HG02678 (cell line): ENCODE results near the gene MZT2A.
"Not testable (repeated sequence)": the region's sequence is repeated elsewhere in the genome, so short reads cannot be mapped to it uniquely, and the experiment has no call there.

Experiments
- ATAC-seq: cut with Tn5 transposase; IDR thresholded peaks from one replicate; pipeline ENCODE4 v1.9.1; 2021; ENCODE audit warnings: mild to moderate bottlenecking, moderate library complexity; ENCODE audit not compliant: unreplicated experiment

Gene MZT2A

DNA sequence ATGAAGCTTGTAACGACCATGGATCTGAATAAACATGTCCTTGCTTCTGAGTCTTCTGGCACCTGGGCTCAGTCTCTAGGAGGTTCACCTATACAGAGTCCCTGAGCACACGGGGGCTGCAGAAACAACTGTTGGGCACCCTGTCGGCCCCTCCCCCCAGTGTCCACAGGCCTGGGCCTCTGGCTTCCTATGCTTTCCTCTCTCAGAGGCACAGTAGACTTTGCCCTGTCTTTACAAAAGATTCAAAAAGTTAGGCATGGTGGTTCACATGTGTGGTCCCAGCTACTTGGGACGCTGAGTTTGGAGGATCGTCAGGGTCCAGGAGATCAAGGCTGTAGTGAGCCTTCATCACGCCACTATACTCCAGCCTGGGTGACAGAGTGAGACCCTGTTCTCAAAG is 29.3 kb upstream of the MZT2A start:
- not testable (repeated sequence) for ATAC-seq

DNA sequence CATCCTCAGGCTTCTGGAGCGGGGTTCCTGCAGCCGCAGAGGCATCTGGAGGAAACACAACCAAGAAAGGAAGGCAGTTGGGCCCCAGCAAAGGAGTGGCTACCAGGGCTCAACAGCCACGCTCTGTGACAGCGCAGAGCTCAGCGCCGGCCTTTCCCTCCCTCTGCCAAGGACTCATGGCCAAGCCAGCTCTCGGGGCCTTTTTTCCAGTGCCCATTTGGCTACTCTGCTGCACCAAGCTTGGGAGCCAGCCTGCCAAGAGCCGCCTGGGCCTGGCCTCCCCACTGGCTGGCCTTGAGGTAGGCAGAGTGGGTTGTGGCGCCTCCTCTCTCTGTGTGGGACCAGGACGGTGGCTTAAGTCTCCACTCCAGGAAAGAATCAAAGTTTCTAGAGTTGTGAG is 28.3 kb upstream of the MZT2A start:
- ATAC-seq: no peak

DNA sequence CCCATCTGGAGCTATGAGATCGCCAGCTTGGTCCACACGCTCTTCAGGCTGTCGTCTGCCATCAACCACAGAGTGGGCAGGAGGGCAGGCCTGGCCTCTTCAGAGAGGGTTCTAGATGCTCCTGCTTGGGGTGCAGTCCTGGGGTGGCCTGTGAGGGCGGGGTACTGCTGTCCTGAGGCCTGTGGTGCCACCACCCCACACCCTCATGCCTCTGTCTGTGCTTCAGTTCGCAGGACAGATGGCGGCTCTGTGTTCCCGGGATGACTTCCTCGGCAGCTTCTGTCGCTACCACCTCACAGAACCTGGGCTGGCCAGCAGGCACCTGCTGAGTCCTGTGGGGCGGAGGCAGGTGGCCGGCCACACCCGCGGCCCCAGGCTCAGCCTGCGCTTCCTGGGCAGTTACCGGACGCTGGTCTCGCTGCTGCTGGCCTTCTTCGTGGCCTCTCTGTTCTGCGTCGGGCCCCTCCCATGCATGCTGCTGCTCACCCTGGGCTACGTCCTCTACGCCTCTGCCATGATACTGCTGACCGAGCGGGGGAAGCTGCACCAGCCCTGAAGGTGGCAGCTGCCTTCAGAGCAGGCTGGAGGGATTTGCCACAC is 27.8 kb upstream of the MZT2A start:
- not testable (repeated sequence) for ATAC-seq

DNA sequence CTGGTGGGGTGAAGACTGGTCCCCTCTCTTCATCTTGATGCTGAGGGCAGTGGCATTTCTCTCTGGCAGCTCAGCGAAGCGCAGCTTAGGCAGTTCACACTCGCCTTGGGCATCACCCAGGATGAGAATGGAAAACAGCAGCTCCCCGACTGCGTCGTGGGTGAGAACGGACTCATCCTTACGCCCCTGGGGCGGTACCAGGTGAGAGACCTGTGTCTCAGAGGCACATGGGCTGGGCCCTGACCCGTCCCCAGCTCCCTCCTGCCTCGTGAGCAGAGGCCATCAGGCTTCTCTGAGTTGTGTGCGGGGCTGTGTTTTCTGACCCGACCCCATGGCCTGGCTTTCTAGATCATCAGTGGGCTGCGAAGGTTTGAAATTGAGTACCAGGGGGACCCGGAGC is 27.3 kb upstream of the MZT2A start:
- no peak for ATAC-seq

DNA sequence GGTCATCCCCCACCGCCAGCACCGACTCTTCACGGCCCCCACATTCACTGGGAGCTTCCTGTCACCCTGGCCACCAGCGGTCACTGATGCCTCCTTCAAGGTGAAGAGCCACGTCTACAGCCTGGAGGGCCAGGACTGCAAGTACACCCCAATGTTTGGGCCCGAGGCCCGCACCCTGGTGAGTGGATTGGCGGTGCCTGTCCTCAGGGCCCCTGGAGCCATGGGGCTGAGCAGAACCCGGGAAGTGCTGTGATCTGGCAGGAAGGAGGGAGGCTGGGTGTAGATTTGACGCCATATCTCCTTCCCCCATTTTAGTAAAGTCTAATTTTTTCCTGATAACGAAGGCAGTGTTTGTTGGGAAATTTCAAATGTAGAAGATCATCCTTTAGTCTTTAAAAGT is 26.3 kb upstream of the MZT2A start:
- ATAC-seq: not testable (repeated sequence)

DNA sequence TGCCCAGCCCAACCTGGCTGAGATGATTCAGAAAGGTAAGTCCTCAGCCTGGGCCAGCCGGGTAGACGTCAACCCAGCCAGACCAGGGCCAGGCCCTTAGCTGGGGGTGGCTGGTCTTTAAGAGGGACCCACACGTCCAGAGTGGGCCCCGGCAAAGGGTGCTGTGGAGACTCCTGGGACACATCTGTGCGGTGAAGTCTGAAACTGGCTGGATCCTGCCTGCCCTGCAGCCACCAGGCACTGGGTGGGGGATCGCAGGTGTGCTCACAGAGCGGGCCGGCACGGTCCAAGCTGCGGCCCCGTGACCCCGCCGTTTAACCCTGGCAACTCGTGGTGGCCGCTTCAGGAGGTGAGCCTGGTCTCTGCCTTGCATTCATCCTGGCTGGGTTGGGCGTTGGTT is 25.7 kb upstream of the MZT2A start:
- not testable (repeated sequence) for ATAC-seq

DNA sequence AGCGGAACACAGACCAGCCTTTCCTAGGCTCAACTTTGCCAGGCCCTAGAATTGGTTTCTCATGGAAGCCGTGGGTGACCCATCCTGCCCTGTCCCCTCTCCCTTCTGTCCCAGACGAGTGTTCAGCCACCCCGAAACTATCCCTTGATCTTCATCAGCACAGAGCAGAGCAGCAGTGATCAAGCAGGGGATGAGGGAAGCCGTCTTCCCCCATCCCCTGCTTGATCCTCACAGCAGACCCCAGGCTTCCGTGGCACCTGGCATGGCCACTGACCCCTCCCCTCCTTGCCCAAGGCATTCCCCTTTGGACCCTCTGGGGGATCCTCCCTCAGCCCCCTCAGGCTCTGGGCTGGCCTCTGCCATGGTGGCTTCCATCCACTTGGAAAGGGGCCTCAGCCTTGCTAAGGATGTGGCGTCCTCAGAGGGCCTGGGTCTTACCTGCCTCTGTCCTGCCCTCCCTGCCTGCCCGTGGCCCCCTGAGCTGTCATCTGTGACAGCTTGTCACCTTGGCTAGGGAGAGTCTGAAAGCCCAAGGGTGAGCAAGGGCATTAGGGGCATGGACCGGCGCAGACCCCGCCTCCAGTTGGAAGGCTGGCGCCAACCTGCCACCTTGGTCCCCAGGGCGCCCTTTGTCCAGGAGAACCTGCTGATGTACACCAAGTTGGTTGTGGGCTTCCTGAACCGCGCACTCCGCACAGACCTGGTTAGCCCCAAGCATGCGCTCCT is 25.1 kb upstream of the MZT2A start:
- ATAC-seq: no peak

DNA sequence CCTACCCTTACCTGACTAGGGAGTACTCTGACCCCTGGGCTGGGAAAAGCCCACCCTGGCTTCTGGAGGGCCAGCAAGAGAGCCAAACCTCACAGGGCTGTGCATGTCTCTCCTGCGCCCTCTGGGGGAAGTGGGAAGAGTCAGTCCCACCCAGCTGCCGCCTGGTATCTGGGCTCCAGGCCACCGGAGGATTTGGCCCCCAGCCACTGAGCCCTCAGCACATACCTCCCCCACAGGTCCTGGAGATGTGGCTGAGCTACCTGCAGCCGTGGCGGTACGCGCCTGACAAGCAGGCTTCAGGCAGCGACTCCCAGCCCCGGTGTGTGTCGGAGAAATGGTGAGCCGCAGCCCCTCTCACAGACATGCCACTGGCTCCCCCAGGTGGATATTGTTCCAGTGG is 24.4 kb upstream of the MZT2A start:
- not testable (repeated sequence) for ATAC-seq

DNA sequence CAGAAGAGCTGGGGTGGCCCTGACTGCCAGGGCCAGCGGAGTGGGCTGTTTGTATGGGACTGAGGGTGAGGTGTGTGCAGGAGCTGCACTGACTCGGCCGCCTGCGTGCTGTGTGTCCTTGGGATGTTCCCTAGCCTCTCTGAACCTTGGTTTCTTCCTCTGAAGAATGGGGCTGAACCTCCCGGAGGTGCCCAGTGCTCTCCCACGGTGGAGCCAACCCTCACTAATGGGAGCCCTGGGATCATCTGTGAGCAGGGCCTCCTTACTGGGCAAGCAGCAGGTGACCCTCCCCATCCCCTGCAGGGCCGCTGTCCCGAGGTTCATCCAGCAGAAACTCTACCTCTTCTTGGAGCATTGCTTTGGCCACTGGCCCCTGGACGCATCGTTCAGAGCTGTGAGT is 23.8 kb upstream of the MZT2A start:
- no peak for ATAC-seq

DNA sequence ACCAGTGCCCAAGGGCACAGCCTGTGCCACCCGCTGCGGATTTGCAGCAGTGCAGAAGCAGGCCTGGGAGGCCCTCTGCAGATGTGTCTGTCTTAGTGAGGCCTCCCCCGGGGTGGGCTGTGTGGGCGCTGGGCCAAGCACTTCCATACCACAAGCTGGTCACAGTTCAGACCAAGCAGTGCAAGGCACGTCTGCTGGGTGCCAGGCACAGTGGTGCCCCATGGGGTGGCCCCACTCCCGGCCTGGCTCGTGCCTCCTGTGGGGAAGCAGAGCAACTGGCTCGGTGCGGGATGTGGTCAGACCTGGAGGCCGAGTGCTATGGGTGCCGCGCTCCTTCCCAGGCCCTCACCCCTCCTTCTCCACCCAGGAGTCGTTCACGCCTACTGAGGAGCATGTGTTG is 23.0 kb upstream of the MZT2A start:
- ATAC-seq: not testable (repeated sequence)

DNA sequence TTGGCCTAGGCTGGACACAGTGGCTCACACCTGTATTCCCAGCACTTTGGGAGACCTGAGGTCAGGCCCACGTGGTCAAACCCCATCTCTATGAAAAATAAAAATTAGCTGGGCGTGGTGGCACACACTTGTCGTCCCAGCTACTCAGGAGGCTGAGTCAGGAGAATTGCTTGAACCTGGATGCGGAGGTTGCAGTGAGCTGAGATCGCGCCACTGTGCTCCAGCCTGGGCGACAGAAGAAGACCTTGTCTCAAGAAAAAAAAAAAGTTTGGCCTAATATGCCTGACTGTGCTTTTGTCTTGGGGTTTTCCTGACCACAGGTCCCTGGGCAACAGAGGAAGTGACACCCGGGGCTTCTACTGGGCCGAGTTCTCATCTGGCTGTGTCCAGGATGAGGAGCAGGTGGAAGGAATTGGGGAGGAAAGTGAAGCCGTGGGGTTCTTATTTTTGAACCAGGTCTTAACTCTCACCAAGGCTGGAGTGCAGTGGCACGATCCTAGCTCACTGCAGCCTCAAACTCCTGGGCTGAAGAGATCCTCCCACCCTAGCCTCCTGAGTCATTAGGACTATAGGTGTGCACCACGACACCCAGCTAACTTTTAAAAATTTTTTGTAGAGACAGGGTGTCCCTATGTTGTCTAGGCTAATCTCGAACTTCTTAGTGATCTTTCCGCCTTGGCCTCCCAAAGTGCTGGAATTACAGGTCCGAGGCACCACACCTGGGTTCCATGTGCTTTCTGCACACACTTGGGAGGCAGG is 22.4 kb upstream of the MZT2A start:
- peak; percentile 84 for ATAC-seq

DNA sequence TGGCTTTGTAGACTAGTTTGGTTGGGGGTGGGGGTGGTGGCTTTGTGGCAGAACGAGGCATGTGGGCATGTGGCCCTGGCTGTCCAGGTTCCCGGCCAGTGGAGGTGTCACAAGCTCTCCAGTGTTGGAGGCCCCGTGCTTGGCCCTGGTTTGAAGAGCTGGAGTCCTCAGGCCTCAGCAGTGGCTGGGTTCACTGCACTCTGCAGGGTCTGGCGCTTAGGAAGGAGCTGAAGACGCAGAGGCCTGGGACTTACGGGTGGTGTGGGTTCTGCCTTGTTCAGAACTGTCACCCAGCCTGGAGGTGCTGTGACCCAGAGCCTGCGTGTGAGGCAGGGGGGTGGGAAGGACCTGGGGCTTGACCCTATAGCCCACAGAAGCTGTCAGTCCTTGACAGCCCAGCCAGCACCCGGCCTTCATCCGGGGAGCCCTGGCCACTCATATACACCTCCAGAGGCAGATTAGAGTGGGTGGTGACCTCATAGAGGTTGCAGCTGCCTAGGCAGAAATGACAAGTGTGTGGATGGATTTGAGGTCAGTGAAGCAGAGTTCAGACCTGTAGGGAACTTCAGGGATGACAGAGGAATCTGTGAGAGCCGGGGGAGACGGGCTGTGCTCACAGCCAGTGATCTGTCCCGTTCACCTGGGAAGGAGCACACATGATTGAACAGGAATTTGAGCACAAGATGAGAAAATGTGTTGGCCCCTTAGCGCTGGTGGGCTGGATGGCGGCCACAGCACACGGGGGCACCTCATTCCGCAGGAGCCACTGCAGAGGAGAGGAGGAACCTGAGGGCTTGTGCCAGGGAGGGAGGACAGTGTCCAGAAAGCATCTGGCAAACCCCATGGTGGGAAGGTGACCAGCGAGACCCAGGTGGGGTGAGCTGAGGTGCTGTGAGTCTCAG is 20.0 kb upstream of the MZT2A start:
- ATAC-seq: not testable (repeated sequence)

DNA sequence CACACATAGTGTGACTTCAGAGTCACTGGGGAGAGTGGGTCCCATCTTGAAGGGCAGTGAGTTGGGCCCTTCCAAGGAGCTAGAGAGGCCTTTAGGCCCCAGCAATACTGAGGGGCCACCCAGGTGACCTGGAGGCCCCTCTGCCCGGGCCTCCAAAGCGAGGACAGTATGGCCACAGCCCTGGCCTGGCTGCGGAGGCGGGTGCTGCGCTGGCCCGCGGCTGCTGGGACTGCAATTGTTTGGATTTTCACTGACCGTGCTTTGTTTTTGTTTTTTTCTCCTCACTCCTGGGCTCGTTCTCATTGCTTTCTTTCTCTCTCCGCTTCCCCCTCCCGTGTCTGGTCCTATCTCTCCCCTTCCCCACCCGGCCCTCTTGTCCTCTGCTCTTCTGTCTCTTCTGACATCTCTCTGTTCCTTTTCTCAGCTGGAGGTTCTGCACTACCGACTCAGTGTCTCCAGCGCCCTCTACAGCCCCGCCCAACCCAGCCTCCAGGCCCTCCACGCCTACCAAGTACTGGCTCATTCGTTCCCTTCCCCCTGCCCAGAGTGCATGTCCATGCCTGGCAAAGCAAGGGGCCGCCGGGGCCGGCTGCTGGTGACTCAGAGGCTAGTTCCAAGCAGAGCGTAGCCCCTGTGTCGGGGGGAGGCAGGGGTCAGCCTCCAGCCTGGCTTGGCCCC is 19.2 kb upstream of the MZT2A start:
- not testable (repeated sequence) for ATAC-seq

DNA sequence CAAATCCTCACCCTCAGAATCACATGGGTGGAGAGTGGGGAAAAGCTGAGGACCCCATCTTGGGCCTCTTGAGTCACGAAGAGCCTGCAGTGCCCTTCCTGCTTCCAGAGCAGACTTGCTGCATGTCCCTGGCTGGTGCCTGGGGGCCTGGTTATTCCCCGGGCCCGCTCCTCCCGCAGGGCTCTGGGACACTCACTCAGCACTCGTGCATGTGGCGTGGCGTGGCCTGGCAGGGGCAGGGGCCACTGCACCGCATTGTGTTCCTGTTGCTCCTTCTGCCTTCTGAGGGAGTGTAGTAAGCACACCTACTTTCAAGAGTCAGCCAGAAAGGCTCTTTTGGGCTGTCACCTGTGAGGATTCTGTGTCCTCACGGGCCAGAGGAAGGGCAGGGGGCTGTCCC is 17.4 kb upstream of the MZT2A start:
- no peak for ATAC-seq

DNA sequence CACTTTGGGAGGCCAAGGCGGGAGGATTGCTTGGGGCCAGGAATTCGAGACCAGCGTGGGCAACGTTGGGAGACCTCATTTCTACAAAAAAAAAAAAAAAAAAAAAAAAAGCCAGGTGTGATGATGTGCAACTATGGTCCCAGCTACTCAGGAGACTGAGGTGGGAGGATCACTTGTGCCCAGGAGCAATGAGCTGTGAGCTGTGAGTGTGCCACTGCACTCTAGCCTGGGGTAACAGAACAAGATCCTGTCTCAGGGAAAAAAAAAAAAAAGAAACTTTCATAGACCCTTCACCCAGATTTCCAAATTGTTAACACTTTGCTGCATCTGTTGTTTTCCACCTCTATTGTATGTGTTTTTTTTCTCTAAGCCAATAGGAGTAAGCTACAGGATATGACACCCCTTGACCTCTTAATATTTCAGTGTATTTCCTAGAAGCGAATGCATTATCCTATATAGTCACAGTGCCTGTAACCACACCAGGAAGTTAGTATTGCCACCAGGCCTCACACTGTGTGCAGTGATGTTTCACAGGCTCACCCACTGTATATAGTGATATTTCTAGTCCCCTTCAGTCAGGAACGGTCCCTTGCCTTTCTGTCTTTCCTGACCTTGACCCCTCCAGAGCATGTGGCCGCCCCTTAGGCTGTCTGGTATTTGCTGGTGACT is 12.0 kb upstream of the MZT2A start:
- not testable (repeated sequence) for ATAC-seq

DNA sequence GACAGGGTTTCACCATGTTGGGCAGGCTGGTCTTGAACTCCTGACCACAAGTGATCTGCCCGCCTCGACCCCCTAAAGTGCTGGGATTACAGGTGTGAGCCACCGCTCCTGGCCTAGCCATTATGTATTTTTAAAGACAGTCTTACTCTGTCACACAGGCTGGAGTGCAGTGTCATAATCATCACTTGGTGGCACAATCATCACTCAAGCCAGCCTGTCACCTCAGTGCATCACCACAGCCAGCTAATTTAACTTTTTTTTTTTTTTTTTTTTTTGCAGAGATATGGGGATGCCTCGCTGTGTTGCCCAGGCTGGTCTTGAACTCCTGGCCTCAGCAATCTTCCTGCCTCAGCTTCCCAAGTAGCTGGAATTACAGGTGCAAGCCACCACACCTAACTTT is 11.4 kb upstream of the MZT2A start:
- not testable (repeated sequence) for ATAC-seq

DNA sequence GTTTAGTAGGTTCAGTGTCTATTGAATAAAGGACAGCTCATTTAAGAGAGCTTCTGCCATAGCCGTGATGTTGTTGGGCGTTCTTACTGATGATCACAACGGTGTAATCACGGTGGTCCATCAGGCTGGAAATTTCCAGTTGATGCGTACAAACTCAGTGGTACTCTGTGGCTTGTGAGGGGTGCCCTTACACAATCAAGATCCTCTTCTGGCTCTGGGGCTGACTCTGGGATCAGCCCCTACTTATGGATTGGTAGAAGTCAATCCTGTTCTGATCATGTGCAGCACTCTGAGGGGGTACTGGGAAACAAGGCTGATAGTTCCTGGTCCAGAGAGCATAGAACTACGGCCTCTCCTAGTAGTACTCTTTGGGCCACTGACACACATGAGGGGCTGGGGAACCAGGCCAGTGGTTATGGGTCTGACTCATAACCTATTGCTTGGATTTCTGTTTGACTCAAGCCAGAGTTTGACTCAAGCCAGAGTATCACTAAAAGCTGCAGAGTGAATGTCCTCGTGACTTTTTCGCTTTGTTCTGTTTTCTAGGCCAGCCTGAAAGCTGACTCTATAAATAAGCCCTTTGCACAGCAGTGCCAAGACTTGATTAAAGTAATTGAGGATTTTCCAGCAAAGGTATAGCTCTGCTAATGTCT is 6.2 kb upstream of the MZT2A start:
- ATAC-seq: peak; percentile 93

DNA sequence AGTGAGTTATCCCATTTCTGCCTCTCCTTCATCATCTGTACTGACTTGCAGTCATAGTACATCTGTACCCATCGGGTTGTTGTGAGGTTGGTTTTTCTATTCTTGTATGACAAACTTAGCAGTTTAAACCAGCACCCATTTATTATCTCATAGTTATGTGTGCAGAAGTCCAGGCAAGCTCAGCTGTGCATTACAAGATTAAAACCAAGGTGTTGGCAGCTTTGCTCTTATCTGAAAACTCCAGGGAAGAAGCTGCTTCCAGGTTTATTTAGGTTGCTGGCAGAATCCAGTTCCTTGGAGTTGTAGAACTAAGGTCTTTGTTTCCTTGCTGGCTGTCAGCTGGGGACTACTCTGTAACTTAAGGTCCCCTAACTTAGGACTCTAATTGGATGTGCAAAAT is 3.3 kb upstream of the MZT2A start:
- not testable (repeated sequence) for ATAC-seq

DNA sequence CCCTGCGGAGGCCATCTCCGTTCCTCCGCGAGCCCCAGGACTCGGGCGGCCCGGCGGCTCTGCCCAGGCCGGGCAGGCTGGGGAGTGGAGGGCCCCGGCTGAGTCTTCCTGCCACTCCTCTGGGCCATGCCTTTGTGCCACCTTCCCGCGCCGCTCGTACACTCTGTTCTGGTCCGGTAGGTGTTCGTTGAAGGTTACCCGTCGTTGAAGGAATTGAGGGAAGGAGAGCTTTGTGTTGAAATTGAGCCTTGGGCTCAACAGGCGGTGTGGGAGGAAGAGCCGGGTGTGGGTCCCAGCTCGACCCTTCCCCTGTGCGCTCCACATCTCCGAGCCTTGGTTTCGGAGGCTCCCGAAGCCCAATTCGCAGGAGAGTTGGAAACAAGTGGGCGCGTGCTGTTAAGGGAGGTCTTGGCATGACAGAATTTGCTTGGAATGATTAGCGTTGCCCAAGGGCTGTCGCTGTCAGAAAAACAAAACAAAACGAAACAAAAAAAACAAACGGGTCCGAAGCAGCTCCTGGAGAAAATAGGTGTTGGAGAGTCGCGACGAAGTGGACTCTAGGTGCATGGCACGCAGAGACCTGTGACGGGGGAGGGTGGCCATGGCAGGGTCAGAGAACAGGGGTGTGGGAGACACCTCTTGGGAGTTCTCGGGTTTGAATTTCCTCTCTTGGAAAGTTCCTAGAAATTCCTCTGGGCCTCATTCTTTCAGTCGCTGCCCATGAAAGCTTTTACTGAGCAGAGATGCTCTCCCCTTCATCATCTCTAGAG is 1.2 kb upstream of the MZT2A start:
- peak; percentile 22 for ATAC-seq
